Transverse colon (tissue), 4 donors: ENCODE data around the gene S100G. TPM values are rescaled to one million over a fixed set of nuclear protein-coding genes. Genes with fewer than 3 reads are reported as not detected.

Source experiments
- DNase-seq: peaks from one replicate; pipeline ENCODE4 v3.0.0-alpha.2; 2019
- H3K27ac ChIP-seq, 4 donors: fragments of 200-600 bp; sonication (generic); 2 replicates each; pipeline ENCODE4 v1.5.1; 2016 to 2018; ENCODE audit warnings: inconsistent platforms in 4 of 4
- H3K27me3 ChIP-seq: fragments of 200-600 bp; sonication (generic); 2 replicates; pipeline ENCODE4 v1.5.1; 2017; ENCODE audit warnings: inconsistent platforms
- H3K36me3 ChIP-seq, 4 donors: fragments of 200-600 bp; sonication (generic); 2 replicates each; pipeline ENCODE4 v1.5.1; 2017 to 2019; ENCODE audit warnings: inconsistent platforms in 4 of 4
- H3K4me1 ChIP-seq, 4 donors: fragments of 200-600 bp; sonication (generic); 2 replicates each; pipeline ENCODE4 v1.5.1; 2017 to 2020; ENCODE audit warnings: inconsistent platforms in 4 of 4
- H3K4me3 ChIP-seq, 4 donors: fragments of 200-600 bp; sonication (generic); 1 replicate in 1 of 4; 2 replicates in 3 of 4; pipeline versions ENCODE4 v1.5.1 to v1.6.1; 2017 to 2019; ENCODE audit warnings: inconsistent platforms in 4 of 4
- H3K9me3 ChIP-seq, 2 donors: fragments of 200-600 bp; sonication (generic); 2 replicates each; pipeline ENCODE4 v1.5.1; 2017 to 2019; ENCODE audit warnings: inconsistent platforms in 2 of 2
- EP300 ChIP-seq: sonication (generic); formaldehyde crosslinking; IDR thresholded peaks from one replicate; pipeline ENCODE4 v1.6.1; 2017; ENCODE audit warnings: antibody characterized with exemption, low read depth
- POLR2A ChIP-seq: fragments of 450-650 bp; IDR thresholded peaks from one replicate; pipeline ENCODE4 v1.6.1; 2016; ENCODE audit warnings: antibody characterized with exemption, mild to moderate bottlenecking, moderate library complexity
- POLR2AphosphoS5 ChIP-seq, 3 donors: sonication (generic); formaldehyde crosslinking; IDR thresholded peaks; one replicate each; pipeline ENCODE4 v1.6.1; 2016; ENCODE audit warnings: antibody characterized with exemption in 3 of 3
- WGBS, 2 donors: methylation state at CpG; one replicate each; pipeline ENCODE4 v1.1.5; 2018; ENCODE audit warnings: low coverage in 1 of 2; 5-methylcytosine and 5-hydroxymethylcytosine counted together
- in situ Hi-C, 4 donors: fragments of 200-750 bp; cut with MboI; loops; one replicate each; pipeline versions ENCODE4 v1.15.0 to v1.15.1; 2017; ENCODE audit warnings: low sequenced_read_pairs in 3 of 4, low pct_ligation_motif_present in 1 of 4, low pct_unique_long_range_greater_than_20kb in 1 of 4
- intact Hi-C: fragments of 100-400 bp; cut with DNase I; formaldehyde crosslinking; loops from one replicate; pipeline ENCODE4 v1.15.1; 2023; ENCODE audit warnings: low total_unique reads
- total RNA-seq, 4 donors: library from RNA; depleted of rRNA; stranded (reverse); fragments of >200 nt; gene quantifications; one replicate each; pipeline ENCODE4 v1.1.0, GENCODE V29; 2016
- TF ChIP-seq, protein P1 (sequence below), 5 experiments: fragments of 200-600 bp in 3 of 5; fragments of 450-650 bp in 2 of 5; sonication (generic) in 3 of 5; IDR thresholded peaks; 1 replicate in 2 of 5; 2 replicates in 3 of 5; pipeline ENCODE4 v1.5.1; 2016 to 2017; ENCODE audit warnings: antibody characterized with exemption in 5 of 5, inconsistent platforms in 3 of 5, mild to moderate bottlenecking in 2 of 5, moderate library complexity in 1 of 5

The S100G gene
- total RNA-seq, 4 donors from 2014 or later: not detected

DNA sequence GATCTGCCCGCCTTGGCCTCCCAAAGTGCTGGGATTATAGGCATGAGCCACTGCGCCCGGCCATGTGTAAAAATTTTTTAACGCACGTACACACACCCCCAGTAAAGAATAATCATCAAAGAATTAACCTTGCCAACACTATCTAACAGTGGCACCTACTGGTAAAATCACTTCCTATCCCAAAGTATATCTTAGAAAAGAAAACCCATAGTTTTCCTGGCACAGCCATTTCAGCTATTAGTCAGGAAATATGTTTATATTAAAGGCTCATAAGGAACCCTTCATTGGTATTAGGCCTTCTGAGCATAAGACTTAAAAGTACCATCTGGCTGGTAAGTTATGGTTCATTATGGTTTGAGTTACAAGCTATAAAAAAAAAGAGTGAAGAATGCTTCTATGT is 14.1 kb downstream of the S100G start:
- Histone ChIP-seq H3K4me3 (no peak overlapping the region), H3K9me3 (no peaks in the 10 kb centered on the region), H3K36me3 (no peaks in the 10 kb centered on the region), H3K4me1 (no peaks in the 10 kb centered on the region), H3K27me3 (no peaks in the 10 kb centered on the region), H3K27ac (no peak overlapping the region)
- TF ChIP-seq POLR2AphosphoS5 (IDR thresholded peaks at IDR 0.05): no peak
- no peak for TF ChIP-seq POLR2A
- TF ChIP-seq, protein P1, sequence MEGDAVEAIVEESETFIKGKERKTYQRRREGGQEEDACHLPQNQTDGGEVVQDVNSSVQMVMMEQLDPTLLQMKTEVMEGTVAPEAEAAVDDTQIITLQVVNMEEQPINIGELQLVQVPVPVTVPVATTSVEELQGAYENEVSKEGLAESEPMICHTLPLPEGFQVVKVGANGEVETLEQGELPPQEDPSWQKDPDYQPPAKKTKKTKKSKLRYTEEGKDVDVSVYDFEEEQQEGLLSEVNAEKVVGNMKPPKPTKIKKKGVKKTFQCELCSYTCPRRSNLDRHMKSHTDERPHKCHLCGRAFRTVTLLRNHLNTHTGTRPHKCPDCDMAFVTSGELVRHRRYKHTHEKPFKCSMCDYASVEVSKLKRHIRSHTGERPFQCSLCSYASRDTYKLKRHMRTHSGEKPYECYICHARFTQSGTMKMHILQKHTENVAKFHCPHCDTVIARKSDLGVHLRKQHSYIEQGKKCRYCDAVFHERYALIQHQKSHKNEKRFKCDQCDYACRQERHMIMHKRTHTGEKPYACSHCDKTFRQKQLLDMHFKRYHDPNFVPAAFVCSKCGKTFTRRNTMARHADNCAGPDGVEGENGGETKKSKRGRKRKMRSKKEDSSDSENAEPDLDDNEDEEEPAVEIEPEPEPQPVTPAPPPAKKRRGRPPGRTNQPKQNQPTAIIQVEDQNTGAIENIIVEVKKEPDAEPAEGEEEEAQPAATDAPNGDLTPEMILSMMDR (IDR thresholded peaks at IDR 0.05): no peak
- no peak for TF ChIP-seq EP300
- 86 to 87% methylated on average over 3 to 5 of the region's 5 CpGs for WGBS, 2 donors
- in situ Hi-C loops (loop anchor here in 2 of 4 donors (25.0 kb wide), 1 partner anchor 227 kb away; no protein-coding TSS in a partner anchor), intact Hi-C loops (no loop called here)
- DNase-seq: no peak

DNA sequence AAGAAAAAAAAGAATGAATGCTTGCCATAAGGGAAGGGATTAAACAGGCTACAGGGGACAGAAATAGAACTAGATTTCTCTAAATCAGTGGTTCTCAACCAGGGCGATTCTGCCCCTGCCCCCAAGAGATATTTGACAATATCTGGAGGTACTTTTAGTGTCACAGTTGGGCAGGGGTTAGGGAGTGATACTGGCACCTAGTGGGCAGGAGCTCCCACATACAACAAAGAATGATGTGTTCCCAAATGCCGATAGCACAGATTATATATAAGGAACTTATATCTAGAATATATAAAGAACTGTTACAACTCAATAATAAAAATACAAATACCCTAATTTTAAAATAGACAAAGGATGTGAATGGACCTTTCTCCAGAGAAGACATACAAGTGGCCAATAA is 14.7 kb downstream of the S100G start:
- no peak overlapping the region for H3K4me3 ChIP-seq
- in situ Hi-C loops (loop anchor here in 2 of 4 donors (25.0 kb wide), 1 partner anchor 227 kb away; no protein-coding TSS in a partner anchor), intact Hi-C loops (no loop called here)
- TF ChIP-seq, protein P1 (IDR thresholded peaks at IDR 0.05): no peak
- TF ChIP-seq EP300 (no peak), POLR2A (no peak), POLR2AphosphoS5 (IDR thresholded peaks at IDR 0.05) (no peak)
- no peaks in the 10 kb centered on the region for H3K36me3 ChIP-seq
- no peaks in the 10 kb centered on the region for H3K4me1 ChIP-seq
- WGBS, 2 donors: 80 to 91% methylated on average over 1 to 2 of the region's 2 CpGs
- H3K9me3 ChIP-seq: no peaks in the 10 kb centered on the region
- DNase-seq: no peak
- H3K27me3 ChIP-seq: no peaks in the 10 kb centered on the region
- H3K27ac ChIP-seq: no peak overlapping the region

DNA sequence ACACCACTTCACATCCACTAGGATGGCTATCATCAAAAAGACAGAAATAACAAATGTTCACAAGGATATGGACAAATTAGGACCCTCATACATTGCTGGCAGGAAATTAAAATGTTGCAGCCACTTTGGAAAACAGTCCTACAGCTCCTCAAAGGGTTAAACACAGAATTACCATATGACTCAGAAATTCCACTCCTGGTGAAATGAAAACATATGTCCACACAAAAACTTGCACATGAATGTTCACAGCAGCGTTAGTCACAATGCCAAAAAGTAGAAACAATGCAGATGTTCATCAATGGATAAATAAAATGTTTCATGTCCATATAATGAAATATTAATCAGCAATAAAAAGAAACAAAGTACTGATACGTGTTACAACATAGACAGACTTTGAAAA is 15.1 kb downstream of the S100G start:
- in situ Hi-C loops (loop anchor here in 2 of 4 donors (25.0 kb wide), 1 partner anchor 228 kb away; no protein-coding TSS in a partner anchor), intact Hi-C loops (no loop called here)
- no peak for DNase-seq
- H3K4me1 ChIP-seq: no peaks in the 10 kb centered on the region
- no peaks in the 10 kb centered on the region for H3K27me3 ChIP-seq
- TF ChIP-seq POLR2AphosphoS5 (IDR thresholded peaks at IDR 0.05) (no peak), POLR2A (no peak), EP300 (no peak)
- TF ChIP-seq, protein P1 (IDR thresholded peaks at IDR 0.05): no peak
- H3K9me3 ChIP-seq: no peaks in the 10 kb centered on the region
- 53 to 68% methylated on average over 2 of the region's 2 CpGs for WGBS, 2 donors
- H3K4me3 ChIP-seq: no peak overlapping the region
- H3K27ac ChIP-seq: no peak overlapping the region
- no peaks in the 10 kb centered on the region for H3K36me3 ChIP-seq

DNA sequence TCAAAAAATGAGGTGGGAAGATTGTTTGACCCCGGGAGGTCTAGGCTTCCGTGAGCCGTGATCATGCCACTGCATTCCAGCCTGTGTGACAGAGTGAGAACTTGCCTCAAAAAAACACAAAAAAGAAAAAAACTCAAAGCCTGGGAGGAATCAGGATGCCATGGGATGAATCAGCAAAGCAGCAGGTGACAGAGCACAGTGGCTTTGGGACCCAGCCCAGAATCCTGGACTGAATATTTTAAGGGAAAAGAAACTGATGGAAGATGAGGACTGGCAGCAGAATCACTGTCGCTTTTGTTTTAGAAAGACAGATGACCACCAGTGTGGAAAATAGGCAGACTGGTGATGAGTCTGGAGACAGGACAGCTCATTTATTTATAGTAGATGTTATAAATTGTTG is 16.6 kb downstream of the S100G start:
- DNase-seq: no peak
- H3K27ac ChIP-seq: no peak overlapping the region
- H3K4me1 ChIP-seq: no peaks in the 10 kb centered on the region
- no peak for TF ChIP-seq POLR2A
- TF ChIP-seq, protein P1 (IDR thresholded peaks at IDR 0.05): no peak
- TF ChIP-seq POLR2AphosphoS5 (IDR thresholded peaks at IDR 0.05): no peak
- no peak for TF ChIP-seq EP300
- no peaks in the 10 kb centered on the region for H3K36me3 ChIP-seq
- WGBS, 2 donors: 75% methylated on average over 4 of the region's 4 CpGs; no CpG with 5 or more reads in 1 of the 2 donors
- in situ Hi-C loops (loop anchor here in 2 of 4 donors (25.0 kb wide), 1 partner anchor 229 kb away; no protein-coding TSS in a partner anchor), intact Hi-C loops (no loop called here)
- H3K27me3 ChIP-seq: no peaks in the 10 kb centered on the region
- H3K9me3 ChIP-seq: no peaks in the 10 kb centered on the region
- H3K4me3 ChIP-seq: no peak overlapping the region
